Retina (tissue), 1 donor: ENCODE data around the gene ACY1.
A peak's percentile ranks its signal among the peaks of the same experiment; 100 is the strongest.

Source experiments
- DNase-seq: peaks from one replicate; pipeline ENCODE4 v3.0.0-alpha.2; 2016

Gene ACY1

GRCh38 chr3:51946796-51947195, 36.5 kb upstream of the ACY1 start:
- DNase-seq, result no peak

DNA sequence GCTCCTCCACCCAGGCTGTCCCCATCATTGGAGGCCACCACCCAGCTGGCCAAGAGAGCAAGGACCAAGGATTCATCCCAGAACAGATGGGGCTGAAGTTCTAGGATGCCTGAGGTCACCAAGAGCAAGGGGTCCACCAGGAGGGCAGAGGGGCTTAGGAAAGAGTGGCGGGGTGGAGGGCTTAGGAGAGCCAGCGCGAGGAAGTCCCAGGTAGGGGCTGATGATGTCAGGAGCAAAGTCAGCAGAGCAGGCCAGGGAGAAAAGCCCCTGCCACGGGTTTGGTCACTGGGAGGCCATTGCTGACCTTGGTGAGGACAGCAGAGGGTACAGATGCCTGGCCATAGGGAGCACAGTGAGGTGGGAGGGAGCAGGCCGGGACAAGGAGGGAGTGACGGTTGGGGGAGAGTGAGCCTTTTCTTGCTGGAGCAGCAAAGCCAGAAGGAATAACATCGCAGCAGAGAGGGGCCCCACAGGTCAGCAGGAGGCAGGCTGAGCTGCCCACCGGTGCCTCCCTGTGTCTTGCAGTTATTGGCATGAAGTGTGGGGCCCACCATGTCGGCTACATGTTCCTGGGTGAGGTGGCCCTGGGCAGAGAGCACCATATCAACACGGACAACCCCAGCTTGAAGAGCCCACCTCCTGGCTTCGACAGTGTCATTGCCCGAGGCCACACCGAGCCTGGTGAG, 36.0 kb upstream of the ACY1 start:
- no peak for DNase-seq

DNA sequence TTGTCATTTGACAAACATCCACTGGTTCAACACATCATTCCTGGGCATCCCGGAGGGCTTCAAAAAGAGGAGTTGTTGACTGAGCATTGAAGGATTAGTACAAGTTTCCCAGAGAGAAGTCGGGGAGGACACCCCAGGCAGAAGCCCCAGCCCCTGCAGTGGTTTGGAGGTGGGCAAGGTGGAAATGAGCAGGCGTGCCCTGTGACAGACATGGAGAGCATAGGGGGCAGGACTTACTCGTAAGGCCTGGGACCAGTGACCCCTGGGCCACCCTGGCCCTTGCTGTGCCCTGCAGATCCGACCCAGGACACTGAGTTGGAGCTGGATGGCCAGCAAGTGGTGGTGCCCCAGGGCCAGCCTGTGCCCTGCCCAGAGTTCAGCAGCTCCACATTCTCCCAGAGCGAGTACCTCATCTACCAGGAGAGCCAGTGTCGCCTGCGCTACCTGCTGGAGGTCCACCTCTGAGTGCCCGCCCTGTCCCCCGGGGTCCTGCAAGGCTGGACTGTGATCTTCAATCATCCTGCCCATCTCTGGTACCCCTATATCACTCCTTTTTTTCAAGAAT, 35.2 kb upstream of the ACY1 start:
- no peak for DNase-seq

- DNase-seq, result no peak
Observed at GRCh38 chr3:51949121-51949520, 34.2 kb upstream of the ACY1 start.

GRCh38 chr3:51950899-51951298, 32.4 kb upstream of the ACY1 start:
- no peak for DNase-seq

DNA sequence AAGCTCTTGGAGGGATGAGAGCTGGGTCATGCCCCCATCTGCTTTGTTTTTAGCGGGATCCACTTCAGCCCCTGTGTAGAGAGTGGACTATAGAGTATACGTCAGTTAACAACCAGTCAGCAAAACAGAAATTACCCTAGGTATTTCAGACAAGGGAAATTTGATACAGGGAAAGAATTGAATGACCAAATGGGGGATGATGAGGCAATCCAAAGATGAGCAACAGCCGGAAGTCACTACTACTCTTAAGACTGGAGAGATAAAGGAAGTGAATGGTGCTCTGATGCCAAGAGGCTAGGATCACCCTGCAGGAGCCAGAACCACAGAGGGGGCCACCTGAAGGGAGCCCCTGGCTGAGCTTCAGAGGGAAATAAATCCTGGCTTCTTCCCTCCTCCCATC, 29.9 kb upstream of the ACY1 start:
- no peak for DNase-seq

DNA sequence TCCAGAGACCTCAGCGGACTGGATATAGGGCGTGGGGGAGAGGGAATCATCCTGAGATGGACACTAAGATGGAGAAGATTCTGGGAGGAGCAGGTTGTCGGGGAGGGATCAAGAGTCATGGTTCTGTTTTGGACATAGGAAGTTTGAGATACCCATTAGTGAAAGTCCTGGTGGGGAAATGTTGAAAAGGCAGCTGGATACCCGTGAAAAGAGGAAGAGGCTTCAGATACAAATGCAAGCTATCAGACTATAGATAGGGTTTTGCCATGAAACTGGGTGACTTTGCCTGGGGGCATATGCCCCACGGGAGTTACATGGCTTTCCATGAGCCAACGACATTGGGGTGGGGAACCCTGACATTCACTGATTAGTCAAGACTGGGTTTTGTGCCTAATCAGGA, 29.2 kb upstream of the ACY1 start:
- no peak for DNase-seq

GRCh38 chr3:51954713-51955112, 28.6 kb upstream of the ACY1 start:
- DNase-seq, result no peak

DNA sequence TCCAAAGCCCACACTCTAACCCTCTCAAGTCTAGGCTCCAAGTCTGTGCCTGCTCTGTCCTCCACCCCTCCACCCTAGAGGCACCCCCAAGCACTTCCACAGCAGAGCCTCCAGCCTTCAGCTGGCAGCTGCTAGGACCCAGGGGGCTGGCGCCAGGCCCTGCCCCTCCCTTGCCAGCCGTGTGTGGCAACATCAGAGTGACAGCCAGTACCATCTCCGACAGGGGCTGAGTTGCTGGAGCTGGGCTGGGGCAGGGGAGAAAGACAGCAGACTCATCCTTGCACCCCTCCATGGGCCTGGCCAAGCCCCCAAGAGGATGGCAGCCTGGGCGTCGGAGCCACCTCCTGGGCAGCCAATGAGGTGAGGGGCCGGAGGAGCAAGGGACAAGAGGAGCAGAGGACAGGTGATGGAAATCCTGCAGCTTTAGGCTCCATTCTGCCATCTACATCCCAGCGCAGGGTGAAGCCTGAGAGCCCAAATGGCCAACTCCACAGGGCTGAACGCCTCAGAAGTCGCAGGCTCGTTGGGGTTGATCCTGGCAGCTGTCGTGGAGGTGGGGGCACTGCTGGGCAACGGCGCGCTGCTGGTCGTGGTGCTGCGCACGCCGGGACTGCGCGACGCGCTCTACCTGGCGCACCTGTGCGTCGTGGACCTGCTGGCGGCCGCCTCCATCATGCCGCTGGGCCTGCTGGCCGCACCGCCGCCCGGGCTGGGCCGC, 28.0 kb upstream of the ACY1 start, which contains the start of gene GPR62:
Gene GPR62, plus strand, starts transcription at position 207 of the 718 bp plus-strand sequence. Its CDS starts 272 bp downstream, at position 479.
- DNase-seq, result peak; percentile 45

DNA sequence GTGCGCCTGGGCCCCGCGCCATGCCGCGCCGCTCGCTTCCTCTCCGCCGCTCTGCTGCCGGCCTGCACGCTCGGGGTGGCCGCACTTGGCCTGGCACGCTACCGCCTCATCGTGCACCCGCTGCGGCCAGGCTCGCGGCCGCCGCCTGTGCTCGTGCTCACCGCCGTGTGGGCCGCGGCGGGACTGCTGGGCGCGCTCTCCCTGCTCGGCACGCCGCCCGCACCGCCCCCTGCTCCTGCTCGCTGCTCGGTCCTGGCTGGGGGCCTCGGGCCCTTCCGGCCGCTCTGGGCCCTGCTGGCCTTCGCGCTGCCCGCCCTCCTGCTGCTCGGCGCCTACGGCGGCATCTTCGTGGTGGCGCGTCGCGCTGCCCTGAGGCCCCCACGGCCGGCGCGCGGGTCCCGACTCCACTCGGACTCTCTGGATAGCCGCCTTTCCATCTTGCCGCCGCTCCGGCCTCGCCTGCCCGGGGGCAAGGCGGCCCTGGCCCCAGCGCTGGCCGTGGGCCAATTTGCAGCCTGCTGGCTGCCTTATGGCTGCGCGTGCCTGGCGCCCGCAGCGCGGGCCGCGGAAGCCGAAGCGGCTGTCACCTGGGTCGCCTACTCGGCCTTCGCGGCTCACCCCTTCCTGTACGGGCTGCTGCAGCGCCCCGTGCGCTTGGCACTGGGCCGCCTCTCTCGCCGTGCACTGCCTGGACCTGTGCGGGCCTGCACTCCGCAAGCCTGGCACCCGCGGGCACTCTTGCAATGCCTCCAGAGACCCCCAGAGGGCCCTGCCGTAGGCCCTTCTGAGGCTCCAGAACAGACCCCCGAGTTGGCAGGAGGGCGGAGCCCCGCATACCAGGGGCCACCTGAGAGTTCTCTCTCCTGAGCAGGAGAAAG, 27.2 kb upstream of the ACY1 start:
- DNase-seq, result peak; percentile 89

GRCh38 chr3:51957520-51958205, 25.7 kb upstream of the ACY1 start:
- DNase-seq, result no peak

DNA sequence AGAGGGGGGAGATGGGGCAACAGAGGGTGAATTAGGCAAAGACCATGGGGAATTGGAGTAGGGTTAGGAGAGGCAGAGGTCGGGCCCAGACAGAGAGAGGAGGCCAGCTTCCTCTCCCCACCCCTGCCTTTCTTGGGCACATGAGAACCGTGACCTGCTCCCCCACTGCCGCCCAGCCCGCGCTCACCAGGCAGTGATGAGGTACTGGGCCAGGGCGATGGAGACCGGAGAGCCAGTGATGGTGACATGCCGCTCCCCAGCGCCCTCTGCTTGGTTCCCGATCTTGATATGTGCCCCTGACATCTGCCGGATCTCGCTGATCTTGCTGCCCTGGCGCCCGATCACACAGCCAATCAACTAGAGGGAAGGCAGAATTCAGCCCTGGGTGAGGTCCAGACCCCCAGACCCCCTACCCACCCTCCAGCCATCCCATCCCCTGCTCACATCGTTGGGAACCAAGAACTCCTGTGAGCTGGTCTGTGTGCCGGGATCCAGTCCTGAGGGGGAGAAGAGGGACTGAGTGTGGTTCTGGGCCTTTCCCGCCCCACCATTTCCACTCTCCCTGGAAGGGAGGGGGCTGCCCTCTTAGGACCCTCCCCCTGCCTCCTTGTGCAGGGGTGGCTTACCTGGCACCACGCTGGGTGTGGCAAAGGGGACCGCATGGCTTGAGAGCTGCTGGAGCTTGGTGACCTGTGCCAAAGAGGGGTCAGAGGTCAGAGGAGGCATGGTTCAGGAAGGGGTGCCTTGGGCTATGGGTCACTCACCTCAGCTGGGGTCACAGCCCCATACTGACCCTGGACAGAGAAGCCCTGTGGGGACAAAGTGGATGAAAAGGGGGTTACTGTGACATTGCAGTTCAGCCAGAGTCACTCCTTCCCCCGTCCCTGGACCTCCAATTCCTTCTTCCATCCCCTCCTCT, 24.5 kb upstream of the ACY1 start:
- DNase-seq, result no peak

- no peak for DNase-seq
Observed at GRCh38 chr3:51959651-51960050, 23.7 kb upstream of the ACY1 start.

- no peak for DNase-seq
Observed at GRCh38 chr3:51960386-51960785, 22.9 kb upstream of the ACY1 start.

DNA sequence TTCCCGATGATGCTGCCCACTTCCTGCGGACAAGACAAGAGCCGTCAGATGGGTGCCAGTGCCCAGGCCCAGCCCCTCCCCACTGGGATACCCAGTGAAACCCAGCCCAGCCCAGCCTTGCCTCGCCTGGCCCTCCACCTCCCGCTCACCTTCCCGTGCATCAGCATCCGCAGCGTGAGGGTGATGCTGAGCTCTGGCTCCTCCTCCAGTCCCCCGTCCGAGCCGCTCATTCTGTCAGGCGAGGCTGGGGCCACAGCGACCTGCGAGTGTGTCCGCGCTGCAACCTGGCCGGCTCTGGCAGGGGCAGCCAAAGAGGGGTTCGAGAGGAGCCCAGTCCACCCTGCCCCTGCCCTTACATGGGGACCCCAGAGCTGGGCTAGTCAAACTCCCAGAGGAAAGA, 22.3 kb upstream of the ACY1 start:
- no peak for DNase-seq

GRCh38 chr3:51961602-51962569, 21.4 kb upstream of the ACY1 start:
- DNase-seq, result no peak

- DNase-seq, result peak; percentile 55
Observed at GRCh38 chr3:51962854-51963530, 20.3 kb upstream of the ACY1 start.

DNA sequence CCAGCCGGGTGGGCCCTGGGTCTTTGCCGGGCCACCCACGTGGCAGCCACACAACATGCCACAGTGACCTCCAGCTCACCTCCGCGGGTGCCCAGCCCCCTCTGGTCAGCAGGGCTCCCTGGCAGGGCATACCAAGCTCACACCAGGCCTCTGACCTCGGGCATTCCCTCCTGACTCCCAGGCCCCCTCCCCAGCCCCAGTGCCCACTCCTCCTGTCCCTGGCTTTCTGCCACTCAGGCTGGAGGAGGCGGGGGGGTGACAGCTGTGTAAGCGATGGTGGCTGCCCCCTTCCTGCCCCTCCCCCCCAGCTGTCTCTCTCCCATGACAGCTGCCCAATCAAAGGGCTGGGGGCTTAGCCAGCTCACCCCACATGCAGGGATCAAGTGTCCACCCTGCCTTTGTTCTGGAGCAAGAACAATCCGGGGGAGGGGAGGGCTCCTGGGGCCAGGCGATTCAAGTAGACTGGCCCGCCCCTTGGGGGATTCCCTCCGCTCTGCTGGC, 19.3 kb upstream of the ACY1 start:
- DNase-seq, result peak; percentile 78

- DNase-seq, result no peak
Observed at GRCh38 chr3:51964521-51964920, 18.8 kb upstream of the ACY1 start.
